M059J (cell line): ENCODE measurements around the gene PTPRZ1. TPM values are rescaled to one million over a fixed set of nuclear protein-coding genes. Genes with fewer than 3 reads are reported as not detected.

Source experiments
- DNase-seq: peaks from one replicate; pipeline ENCODE4 v3.0.0-alpha.2; 2012; ENCODE audit warnings: low read depth
- total RNA-seq: library from RNA; depleted of rRNA; stranded (reverse); fragments of >200 nt; shearing (Covaris generic); gene quantifications from 2 replicates; pipeline ENCODE4 v1.2.3, GENCODE V29; 2014

The PTPRZ1 gene
- total RNA-seq, 1 experiment from 2014 or later = not detected

DNA sequence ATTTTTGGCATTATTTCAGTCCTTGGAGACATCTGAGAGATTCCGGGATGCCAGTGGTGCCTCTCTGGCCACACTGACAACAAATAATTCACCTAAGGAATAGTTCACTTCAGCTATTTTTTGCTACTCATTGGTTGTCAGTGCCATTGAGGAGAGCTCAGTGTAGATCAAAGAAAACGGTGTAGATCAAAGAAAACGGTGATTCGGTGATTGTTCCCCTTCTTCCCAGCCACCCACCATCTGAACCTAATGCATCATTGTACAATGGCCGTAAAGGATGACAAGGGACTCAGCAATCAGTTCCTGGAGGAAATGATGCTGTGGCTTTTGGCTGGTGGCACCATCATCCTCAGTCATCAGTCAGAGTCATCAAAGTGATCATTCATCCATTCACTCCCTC lies 80.6 kb downstream of the PTPRZ1 start:
- DNase-seq = no peak

DNA sequence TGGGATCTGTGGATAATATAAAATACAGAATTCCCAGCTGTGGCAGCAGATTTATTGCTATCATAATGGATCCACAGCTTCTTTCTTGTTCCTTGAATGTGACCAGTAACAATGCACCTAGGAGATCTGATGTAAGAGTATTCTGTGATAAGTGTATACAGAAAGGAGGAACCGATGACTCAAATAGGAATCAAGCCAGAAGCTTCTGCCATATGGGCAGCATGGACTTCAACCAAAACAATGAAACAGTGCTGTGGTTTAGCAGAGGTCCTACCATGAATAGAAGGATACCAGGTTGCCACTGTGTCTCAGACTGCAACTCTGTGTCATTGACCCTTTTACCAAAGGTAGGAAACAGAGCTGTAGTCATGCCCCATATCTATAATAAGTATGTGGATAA lies 81.8 kb downstream of the PTPRZ1 start:
- DNase-seq = peak; percentile 13

DNA sequence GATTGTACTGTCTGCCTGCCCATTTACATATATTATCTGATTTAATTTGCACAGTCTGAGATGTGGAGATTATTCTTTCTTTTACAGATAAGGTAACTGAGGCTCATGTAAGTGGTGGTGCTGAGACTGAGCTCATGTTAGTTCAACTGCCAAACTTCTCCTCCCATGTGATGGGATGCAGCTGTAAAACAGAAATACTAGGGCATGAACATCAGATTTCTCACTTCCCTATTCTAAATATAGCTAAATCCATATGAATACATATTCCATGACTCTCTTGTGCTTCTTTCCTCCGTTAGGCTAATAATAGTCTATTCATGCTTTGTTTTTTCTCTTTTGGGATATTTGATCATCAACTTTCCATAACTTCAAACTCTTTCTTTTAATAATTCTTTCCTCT lies 84.7 kb downstream of the PTPRZ1 start:
- DNase-seq = no peak

DNA sequence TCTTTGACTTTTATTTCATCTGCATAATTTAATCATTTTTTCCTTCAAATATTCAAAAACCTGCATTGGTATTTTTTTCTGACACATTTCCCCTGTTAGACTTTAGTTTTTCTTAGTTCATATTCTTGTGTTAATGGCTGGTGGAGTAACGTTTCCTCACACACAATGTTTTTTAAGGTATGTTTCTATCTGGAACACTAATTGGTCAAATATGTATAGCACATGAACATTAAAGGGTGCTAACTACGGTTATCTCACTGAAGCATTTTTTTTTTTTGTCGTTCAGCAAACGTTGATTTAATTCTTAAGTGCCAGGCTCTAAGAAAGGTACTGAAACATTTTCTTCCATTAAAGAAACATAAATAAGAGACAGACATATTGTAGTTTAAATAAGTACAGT lies 87.7 kb downstream of the PTPRZ1 start:
- no peak for DNase-seq

DNA sequence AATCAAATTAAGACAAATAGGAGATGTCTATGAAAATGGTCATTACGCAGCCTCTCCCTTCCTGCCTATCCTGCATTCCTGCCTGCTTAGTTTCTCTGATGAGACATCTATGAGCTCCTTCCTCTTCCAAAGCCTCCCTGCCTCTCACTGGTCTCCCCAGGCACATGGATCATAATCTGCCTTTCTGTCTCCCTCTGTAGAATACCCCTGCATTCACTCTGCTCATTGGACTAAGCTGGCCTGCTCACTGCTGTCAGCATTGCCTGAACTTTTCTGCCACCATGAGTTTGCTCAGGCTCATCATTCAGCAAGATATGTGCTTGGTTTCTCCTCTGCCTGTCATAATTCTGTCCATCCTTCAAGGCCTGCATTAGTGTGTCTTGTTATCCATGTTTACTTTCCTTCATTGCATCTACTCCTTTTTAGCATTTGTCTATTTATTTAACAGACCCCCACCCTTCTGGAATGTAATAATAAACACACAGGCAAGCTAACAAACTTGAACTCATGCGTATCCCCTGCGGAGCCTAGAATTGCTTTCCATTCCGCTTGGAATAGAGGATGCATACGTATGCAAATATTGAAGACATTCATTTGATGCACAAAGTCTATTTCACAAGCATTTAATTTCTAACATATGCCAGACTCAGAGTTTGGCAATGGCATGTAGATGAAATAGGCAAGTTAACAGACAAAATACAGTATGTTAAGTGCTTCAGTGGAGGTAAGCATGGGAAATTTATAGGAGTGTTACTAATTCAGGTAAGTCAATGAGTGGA lies 88.3 kb downstream of the PTPRZ1 start:
- DNase-seq = peak; percentile 55

DNA sequence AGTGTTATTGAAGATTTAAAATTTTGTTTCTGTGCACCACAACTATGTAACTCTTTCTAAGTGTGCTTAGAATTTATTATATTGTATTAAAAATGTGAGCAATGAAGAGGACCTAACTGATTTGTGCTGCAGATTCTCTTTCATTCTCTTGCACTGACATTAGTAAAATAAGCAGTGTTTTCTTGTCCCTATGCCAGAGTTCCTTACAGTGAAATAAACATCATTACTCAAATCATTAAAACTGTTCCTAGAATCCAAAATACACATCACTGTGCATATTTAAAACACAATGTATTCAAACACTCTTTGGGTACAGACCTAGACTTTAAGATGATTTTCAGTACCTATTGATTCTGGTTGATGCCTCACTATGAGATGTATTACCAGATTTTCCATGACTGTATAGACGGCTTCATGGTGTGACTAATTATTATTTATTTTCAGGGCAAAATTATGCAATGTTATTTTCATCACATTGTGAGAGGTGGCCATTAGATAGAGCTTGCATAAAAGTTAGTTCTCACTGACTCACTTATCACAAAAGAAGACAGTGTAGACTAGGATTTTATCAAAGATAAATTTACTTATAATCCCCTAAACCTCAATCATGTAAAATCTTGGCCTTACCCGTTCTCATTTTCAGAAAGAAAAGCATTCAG lies 93.4 kb downstream of the PTPRZ1 start:
- DNase-seq = no peak

DNA sequence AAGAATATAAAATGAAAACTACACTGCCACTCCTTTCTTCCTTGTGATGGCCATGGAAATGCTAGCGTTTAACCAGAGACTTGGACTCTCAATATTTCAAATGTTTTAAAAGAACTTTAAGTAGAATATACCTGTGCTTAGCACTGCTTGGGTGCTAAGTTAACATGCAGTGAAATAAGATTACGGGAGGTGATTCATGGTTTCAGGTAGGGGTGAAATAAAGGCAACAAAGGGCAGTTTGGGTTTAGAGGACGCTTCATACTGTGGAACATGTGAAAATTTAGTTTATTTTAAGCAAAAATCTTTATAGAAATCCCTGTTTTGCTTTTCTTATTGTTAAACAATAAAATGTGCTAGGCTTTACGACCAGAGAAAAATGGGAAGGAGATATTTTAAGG lies 94.0 kb downstream of the PTPRZ1 start:
- DNase-seq = no peak

DNA sequence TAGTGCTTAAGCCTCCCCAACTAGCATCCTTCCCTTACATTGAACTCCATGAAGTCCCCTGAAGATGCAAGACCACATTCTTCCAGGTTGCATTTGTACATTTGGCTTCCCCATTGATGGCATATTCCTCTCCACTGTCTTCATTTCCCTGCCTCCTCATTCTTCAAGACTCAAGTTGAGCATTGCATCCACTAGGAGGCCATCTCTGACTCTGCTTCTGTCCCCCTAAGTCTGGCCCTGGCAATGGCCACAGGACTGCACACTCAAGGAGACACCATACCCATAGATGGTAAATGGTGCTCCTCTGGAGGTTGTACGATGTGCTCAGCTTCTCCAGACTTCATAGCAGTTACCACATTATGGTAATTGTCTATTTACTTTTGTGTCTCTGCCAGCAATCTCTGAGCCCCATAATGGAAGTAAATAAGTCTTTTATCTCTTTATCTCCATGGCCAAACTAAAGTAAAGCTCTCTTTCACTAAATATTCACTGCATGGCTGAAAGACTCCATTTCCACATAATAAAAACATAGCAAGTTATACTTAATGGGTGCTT lies 112.6 kb downstream of the PTPRZ1 start:
- DNase-seq = no peak

DNA sequence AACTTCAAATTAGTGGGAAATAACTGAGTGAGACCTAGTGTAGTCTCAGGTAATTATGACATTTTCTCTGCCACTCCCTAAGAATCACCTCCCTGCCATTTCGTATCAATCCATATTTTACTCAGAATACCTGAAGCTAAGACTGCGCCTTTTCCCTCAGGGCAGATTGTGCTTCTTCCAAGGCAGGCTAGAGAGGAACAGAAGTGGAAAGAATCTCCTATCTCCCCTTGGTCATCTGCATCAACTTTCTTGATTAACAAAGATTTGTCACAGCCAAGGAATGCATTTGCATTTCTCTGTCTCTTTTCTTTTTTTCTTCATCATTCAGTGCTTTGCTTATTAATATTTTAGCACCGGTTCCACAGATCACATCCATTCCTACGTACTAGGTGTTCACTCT lies 119.1 kb downstream of the PTPRZ1 start:
- DNase-seq = no peak

DNA sequence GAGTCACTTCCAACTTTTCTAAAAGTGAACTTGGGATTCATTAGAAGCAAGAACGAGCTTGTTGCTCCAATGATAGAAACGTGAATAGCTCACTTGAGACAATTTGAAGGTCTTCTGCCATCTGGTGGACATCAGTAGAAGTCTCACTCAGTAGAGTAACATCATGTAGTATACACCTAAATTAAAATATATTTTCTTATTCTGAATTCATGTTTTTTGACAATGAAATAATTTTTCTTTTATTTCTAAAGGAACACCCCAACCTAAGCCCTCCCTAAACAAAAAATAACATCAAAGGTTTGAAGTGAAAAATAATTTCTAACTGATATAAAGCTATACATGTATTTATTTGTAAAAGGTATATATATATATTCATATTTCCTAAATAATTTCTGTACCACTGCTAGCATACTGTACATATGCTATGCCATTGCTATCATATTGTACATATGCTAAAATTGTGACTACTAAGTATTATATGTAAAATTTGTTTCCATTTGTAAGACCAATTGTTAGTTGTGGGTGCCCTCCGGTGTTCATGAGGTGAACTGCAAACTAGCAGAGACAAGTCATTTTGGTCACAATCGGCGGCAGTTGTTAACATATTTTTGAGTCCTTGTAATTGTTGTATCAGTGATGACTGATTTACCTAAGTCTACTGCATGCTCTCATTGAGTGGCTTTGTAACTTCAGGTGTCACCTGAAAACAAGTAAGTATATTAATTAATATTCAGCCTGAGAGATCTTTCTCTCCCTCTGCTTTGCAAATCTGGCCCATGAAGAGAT lies 121.9 kb downstream of the PTPRZ1 start:
- peak; percentile 73 for DNase-seq

DNA sequence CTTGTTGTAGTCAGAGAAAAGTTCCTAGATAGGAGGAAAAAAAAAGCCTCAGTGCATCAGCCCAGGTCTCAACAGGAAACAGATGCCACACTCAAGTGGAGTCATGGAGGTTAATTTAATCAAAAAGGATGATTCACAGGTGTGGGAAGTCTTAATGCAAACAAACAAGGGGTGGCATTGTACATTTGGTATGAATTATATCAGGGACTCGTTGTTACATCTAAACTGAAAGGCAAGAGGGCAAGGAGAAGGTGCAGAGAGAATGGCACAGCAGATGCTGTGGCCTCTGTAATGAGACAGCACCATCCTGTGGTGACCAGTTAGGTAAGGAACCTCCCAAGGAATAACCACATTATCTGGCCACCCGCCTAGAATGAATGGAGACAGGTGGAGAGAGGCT lies 133.7 kb downstream of the PTPRZ1 start:
- DNase-seq = peak; percentile 4

DNA sequence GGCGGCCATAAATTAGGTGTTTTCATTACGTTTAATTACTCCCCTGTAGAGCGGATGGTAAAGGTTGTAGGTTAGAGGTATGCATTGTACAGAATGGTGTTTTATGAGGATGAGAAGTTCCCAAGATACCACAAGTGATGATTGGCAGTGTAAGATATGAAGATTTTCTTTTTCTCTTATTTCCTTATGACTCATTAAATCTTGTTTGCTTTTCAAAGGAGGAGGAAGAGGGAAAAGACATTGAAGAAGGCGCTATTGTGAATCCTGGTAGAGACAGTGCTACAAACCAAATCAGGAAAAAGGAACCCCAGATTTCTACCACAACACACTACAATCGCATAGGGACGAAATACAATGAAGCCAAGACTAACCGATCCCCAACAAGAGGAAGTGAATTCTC lies 137.2 kb downstream of the PTPRZ1 start:
- no peak for DNase-seq

DNA sequence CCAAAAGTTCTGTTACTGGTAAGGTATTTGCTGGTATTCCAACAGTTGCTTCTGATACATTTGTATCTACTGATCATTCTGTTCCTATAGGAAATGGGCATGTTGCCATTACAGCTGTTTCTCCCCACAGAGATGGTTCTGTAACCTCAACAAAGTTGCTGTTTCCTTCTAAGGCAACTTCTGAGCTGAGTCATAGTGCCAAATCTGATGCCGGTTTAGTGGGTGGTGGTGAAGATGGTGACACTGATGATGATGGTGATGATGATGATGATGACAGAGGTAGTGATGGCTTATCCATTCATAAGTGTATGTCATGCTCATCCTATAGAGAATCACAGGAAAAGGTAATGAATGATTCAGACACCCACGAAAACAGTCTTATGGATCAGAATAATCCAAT lies 140.1 kb downstream of the PTPRZ1 start:
- DNase-seq = no peak

DNA sequence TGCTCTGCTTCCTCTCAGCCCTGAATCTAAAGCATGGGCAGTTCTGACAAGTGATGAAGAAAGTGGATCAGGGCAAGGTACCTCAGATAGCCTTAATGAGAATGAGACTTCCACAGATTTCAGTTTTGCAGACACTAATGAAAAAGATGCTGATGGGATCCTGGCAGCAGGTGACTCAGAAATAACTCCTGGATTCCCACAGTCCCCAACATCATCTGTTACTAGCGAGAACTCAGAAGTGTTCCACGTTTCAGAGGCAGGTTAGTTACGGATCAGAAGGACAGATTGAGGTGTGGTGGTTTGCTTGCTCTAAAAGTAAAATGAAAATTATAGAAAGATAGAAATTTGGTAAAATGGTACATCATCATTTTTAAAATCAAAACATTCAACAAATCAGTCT lies 140.7 kb downstream of the PTPRZ1 start:
- DNase-seq = no peak

DNA sequence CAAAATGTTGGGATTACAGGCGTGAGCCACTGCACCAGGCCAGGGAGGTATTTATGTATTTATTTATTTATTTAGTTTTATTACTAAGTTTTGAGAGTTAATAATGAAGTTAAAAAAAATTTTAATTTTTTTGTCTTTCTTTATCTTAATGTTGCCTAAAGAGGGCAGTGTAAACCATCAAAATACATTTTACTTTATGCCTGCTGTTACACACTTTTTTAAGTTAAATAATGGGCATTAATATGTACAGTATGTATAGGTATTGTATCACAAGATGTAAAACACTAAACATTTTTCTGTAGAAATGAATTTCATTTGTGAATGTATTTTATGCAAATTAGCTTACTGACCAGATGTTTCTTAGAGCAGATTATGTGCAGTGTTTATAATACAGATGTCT lies 141.7 kb downstream of the PTPRZ1 start:
- no peak for DNase-seq

DNA sequence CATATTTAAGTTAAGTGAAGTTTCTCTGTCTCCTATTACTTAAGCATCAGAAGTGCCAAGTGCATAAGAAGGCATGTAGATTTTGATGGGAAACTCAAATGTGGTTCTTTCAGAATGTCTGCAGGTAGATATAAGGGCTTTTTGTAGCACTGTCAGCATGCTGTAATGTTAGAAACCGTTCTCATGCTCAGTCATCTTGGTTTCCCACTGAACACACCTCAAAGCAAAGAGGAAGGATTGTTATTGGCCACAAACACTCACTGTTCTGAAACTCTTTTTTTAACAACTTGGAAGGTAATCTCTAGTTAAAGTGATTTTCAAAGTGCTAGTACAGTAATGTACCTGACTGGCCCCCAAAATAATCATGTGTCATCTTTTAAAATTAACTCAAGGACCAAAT lies 145.1 kb downstream of the PTPRZ1 start:
- no peak for DNase-seq

DNA sequence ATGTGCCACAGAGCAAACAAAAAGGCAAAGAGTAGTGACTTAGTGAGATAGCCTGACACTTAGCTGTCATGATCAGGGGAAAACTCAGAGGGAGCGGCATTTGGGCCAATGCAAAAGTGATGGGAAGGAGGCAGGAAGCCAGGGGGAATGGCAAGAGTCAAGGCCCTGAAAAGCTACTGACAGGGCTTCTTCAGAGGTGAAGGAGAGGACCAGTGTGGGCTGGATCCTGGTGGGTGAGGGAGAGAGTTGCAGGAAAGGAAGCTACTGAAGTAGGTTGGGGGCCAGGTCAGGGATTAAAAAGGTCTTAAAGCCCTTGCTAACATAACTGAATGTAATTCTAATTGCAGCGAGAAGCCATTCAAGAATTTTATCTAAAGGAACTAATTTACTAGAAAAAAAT lies 154.1 kb downstream of the PTPRZ1 start:
- no peak for DNase-seq

DNA sequence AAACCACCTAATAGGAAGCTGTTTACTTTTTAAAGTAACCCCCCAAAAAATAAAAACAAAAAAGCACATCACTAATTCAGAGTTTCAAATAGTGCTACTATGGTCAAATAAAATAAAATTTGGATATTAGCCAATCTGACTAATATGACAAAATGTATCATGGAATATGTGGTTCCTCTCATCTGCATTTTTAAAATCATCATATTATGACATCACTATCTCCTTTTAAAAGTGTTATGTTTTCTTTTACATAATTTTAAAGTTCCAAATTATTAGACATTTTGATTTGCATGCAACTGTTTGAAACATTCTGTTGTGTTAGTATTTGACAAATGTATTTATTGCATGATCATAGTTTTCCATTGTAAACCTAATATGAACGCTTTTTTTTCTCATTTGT lies 160.7 kb downstream of the PTPRZ1 start:
- no peak for DNase-seq

DNA sequence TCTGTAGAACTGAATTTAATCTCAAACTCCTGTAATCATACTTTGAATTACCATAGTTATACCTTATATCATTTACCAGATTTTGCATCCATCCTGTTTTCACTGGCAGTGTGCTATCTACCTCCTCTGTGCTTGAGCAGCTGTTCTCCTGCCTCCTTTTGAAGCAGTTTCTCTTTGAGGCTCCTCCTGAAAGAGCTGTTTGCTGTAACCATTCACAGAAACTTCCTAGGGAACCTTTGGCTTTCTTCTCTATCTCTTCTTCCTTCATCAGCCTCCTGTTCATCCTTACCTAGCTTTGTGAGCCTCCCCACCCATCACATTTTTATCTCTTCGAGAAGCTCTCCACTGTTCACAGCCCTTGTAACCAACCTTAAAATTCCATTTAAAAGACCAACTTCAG lies 162.9 kb downstream of the PTPRZ1 start:
- no peak for DNase-seq

DNA sequence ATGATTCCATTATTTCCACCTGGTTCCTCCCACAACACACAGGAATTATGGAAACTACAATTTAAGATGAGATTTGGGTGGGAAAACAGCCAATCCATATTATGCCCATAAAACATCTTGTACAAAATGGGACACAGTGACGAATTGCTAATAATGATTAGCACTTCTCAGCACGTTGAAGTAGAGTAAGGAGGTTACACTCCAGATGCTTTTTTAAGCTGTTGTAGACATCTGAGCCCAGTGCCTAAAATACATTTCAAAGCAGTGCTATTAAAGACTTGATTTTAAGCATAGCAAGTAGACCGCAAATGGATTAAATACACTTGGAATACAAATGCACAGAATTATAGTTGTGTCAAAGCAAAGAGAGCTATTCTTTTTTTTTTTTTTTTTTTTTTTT lies 165.2 kb downstream of the PTPRZ1 start:
- DNase-seq = no peak

DNA sequence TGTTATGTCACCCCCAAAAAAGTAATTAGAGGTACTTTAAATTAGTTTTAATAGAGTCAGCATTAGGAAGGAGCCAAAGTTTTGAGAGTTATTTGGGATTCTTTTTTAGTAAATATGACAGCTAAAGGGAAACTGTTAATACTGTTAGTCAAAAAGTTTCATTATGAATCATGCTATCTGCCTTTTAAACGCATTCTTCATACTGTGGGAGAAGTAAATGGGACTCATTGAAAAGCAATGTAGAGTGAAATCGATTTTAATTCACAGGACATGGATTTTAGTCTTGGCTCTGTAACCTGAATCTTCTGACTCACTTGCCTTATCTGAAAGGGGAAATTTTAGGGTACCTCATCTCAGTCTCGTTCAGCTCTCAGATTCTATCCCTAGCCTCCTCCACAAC lies 165.9 kb downstream of the PTPRZ1 start:
- no peak for DNase-seq

DNA sequence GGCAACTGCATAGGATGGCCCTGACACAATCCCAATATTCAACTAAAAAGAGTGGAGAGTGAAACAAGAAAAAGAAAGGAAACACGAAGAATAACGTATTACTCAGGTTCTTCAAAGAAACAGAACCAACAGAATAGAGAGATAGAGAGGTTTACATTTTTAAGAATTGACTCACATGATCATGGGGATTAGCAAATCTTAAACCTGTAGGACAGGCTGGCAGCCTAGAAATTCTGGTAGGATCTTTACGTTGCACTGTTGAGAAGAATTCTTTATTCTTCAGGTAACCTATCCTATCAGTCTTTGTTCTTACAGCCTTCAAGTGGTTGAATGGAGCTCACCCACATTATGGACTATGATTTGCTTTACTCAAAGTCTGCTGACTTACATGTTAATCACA lies 167.2 kb downstream of the PTPRZ1 start:
- DNase-seq = no peak

DNA sequence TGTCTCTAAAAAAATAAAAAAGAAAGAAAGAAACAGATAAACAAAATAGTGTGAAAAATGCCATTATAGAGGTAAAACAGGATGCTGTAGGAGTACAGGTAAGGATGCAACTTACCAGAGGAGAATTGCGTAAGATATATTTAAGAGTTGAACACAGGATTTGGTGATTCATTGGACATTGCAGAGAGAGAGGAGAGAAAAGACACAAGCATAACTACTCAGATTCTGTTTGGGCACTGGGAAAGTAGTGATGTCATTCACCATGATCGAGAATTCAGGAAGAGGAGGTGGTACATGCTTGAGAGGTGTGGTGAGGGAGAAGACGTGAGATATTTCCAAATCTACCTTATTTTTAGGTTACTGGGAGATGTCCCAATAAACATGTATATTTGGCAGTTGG lies 173.4 kb downstream of the PTPRZ1 start:
- DNase-seq = no peak
